Mesothelial cell of epicardium (in vitro differentiated cells): ENCODE measurements around the gene ILF3. TPM values are rescaled to one million over a fixed set of nuclear protein-coding genes. Genes with fewer than 3 reads are reported as not detected.

Source experiments
- DNase-seq, 2 experiments: peaks; one replicate each; pipeline ENCODE4 v3.0.0; 2021; ENCODE audit warnings: low spot score in 2 of 2; ENCODE audit not compliant: unreplicated experiment in 2 of 2
- H3K27ac Mint-ChIP-seq: 2 replicates; pipeline ENCODE4 v1.8.0; 2021; ENCODE audit warnings: mixed read lengths
- H3K27me3 Mint-ChIP-seq: 2 replicates; pipeline ENCODE4 v1.8.0; 2021; ENCODE audit warnings: low read depth, mixed read lengths
- H3K36me3 Mint-ChIP-seq: 2 replicates; pipeline ENCODE4 v1.8.0; 2021; ENCODE audit warnings: mixed read lengths
- H3K4me1 Mint-ChIP-seq: 2 replicates; pipeline ENCODE4 v1.8.0; 2021; ENCODE audit warnings: mixed read lengths
- H3K4me3 Mint-ChIP-seq: 2 replicates; pipeline ENCODE4 v1.8.0; 2021; ENCODE audit warnings: mild to moderate bottlenecking, moderate library complexity, mixed read lengths
- H3K9me3 Mint-ChIP-seq: 2 replicates; pipeline ENCODE4 v1.8.0; 2021; ENCODE audit warnings: mixed read lengths
- total RNA-seq: library from RNA; stranded (reverse); gene quantifications from 3 replicates; pipeline ENCODE4 v1.2.1, GENCODE V29; 2021
- TF ChIP-seq, protein P1 (sequence below): fragments of 200-600 bp; sonication (generic); IDR thresholded peaks from one replicate; pipeline ENCODE4 v1.5.0; 2021; ENCODE audit warnings: antibody characterized with exemption; ENCODE audit not compliant: unreplicated experiment

ILF3 gene
- total RNA-seq, 1 donor from 2014 or later, result 617 TPM

DNA sequence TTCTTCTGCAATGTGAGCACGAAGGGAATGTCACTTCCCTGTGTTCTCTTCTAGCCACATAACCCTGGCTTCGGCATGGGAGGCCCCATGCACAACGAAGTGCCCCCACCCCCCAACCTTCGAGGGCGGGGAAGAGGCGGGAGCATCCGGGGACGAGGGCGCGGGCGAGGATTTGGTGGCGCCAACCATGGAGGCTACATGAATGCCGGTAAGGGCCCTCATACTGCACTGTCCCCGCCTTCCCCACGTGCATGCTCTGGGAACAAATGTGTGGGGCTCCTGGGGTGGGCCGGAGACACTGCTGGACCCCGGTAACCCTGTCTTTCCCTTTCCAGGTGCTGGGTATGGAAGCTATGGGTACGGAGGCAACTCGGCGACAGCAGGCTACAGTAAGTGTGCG, 29.4 kb downstream of the ILF3 start:
- TF ChIP-seq, protein P1, sequence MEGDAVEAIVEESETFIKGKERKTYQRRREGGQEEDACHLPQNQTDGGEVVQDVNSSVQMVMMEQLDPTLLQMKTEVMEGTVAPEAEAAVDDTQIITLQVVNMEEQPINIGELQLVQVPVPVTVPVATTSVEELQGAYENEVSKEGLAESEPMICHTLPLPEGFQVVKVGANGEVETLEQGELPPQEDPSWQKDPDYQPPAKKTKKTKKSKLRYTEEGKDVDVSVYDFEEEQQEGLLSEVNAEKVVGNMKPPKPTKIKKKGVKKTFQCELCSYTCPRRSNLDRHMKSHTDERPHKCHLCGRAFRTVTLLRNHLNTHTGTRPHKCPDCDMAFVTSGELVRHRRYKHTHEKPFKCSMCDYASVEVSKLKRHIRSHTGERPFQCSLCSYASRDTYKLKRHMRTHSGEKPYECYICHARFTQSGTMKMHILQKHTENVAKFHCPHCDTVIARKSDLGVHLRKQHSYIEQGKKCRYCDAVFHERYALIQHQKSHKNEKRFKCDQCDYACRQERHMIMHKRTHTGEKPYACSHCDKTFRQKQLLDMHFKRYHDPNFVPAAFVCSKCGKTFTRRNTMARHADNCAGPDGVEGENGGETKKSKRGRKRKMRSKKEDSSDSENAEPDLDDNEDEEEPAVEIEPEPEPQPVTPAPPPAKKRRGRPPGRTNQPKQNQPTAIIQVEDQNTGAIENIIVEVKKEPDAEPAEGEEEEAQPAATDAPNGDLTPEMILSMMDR, result no peak
- Mint-ChIP-seq H3K36me3 (peaks cover 18% of the 10 kb centered on the region), H3K27me3 (no peaks in the 10 kb centered on the region), H3K4me1 (no peaks in the 10 kb centered on the region), H3K4me3 (no peak overlapping the region), H3K9me3 (no peaks in the 10 kb centered on the region), H3K27ac (no peak overlapping the region)
- no peak for DNase-seq

DNA sequence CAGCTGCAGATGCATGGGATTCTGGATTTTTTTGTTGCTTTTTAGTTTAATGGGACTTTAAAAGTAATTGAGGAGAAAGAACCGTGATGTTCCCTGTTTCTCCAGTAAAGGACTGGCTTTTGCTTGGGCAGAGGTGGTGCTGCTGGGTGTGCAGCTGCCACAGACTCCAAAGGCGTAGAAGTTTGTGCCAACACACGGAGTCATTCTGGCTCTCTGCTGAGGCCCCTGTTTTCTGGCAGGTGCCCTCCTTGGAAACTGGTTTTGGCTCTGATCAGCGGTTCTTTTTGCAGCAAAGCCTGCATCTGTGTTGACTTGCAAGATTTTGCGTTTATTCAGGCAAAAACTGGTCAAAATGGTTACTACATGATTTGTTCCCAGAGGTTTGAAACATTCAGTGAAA, 31.1 kb downstream of the ILF3 start:
- H3K36me3 Mint-ChIP-seq, result peaks cover 26% of the 10 kb centered on the region

DNA sequence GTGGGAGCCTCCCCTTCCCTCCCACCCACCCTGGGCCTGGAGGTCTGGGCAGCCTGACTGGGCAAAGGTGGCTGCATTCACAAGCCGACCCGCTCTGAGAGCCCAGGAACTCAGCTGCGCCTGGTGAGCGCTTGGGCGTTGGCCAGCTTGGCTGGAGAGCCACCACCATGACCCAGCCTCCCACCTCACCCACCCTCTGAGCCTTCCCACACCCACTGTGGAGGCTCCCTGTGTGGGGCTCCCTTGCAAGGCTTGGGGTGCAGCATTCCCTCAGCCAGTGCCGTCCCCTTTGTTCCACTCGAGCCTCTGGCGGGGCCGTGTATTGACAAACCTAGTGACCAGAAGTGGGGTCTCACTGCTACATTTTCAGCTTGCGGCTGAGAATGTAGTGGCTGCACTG, 32.0 kb downstream of the ILF3 start:
- Mint-ChIP-seq H3K4me3 (no peak overlapping the region), H3K27me3 (no peaks in the 10 kb centered on the region), H3K36me3 (peaks cover 27% of the 10 kb centered on the region), H3K27ac (no peak overlapping the region), H3K9me3 (no peaks in the 10 kb centered on the region), H3K4me1 (no peaks in the 10 kb centered on the region)
- no peak for DNase-seq
- TF ChIP-seq, protein P1, result no peak

More for the DNA sequence above, 31.1 kb downstream of the ILF3 start:
- no peaks in the 10 kb centered on the region for H3K27me3 Mint-ChIP-seq
- TF ChIP-seq, protein P1, result no peak
- DNase-seq, result no peak
- no peaks in the 10 kb centered on the region for H3K9me3 Mint-ChIP-seq
- no peak overlapping the region for H3K27ac Mint-ChIP-seq
- no peaks in the 10 kb centered on the region for H3K4me1 Mint-ChIP-seq
- H3K4me3 Mint-ChIP-seq, result no peak overlapping the region

DNA sequence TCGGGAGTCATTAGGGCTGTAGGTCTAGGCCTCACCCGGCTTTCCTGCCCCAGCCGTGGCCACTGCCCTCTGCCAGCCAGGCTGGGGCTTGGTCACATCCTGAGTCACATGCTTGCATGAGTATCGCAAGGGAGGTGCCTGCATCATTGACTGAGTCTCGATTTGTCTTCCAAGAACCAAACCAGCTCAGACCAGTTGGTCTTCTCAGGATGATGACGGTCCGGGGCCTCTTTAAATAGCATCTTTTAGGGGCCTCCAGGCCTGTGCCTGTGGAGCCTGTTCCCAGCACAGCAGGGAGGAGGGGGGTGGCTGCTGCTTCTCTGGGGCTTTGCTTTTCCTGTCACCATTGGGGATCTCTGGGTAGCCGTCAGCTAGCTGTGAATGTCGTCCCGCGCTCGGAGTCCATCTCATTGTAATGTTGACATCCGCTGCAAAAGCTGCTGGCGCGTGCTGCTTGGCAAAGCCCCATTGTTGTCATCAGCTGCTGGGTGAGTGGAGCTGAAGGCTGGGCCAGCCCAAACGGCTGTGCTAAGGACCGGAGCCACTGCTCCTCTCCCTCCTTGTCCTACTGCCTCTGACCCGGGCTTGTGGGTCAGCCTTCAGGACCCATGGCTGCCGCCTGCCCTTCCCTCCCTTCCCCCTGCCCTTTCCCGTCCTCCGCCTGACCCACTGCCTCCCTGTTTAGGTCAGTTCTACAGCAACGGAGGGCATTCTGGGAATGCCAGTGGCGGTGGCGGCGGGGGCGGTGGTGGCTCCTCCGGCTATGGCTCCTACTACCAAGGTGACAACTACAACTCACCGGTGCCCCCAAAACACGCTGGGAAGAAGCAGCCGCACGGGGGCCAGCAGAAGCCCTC, 32.7 kb downstream of the ILF3 start:
- TF ChIP-seq, protein P1, result no peak

DNA sequence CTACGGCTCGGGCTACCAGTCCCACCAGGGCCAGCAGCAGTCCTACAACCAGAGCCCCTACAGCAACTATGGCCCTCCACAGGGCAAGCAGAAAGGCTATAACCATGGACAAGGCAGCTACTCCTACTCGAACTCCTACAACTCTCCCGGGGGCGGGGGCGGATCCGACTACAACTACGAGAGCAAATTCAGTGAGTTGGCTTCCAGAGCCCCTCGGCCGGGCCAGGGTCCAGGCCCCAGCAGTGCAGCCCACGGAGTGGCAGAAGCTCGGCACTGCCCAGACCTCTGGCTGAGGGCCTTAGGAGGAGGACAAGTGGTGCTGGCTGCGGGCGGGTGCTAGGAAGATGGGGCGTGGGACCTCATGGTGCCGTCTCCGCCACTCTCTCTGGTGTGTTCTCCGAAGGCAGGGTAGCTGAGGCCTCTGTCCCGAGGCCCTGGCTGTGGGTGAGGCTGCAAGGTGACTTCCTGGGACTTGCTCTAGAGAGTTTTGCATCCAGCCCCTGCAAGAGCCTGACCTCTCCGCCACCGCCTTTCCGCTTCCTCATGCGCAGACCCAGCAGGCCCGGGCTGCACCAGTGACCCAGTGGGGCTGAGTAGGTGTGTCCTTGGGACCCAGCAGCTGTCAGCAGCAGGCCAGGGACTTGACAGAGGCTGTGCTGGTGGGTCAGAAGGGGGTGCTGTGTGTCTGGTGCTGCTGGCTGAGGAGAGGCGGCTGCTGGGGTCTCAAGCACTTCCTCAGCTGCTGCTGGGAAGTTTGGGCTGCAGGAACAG, 33.6 kb downstream of the ILF3 start:
- H3K27ac Mint-ChIP-seq, result no peak overlapping the region
- TF ChIP-seq, protein P1, result no peak
- no peaks in the 10 kb centered on the region for H3K4me1 Mint-ChIP-seq
- no peaks in the 10 kb centered on the region for H3K27me3 Mint-ChIP-seq
- H3K4me3 Mint-ChIP-seq, result no peak overlapping the region
- DNase-seq, result no peak
- H3K9me3 Mint-ChIP-seq, result no peaks in the 10 kb centered on the region
- peaks cover 32% of the 10 kb centered on the region for H3K36me3 Mint-ChIP-seq

More for the DNA sequence above, 32.7 kb downstream of the ILF3 start:
- Mint-ChIP-seq H3K27ac (no peak overlapping the region), H3K9me3 (no peaks in the 10 kb centered on the region), H3K27me3 (no peaks in the 10 kb centered on the region), H3K4me1 (no peaks in the 10 kb centered on the region), H3K36me3 (peaks cover 29% of the 10 kb centered on the region), H3K4me3 (no peak overlapping the region)
- no peak for DNase-seq
